Raji (cell line): Measurements from ENCODE around the gene PRRG2.

ENCODE experiments used
- POLR2A ChIP-seq: IDR thresholded peaks from 2 replicates; pipeline ENCODE4 v1.6.1; 2011; ENCODE audit warnings: low read depth, low read length, control low read depth; ENCODE audit not compliant: insufficient read depth

PRRG2 gene

GRCh38 chr19:49553451-49554271 is 27.5 kb upstream of the PRRG2 start:
- TF ChIP-seq POLR2A: no peak

- TF ChIP-seq POLR2A: no peak
These were observed 26.4 kb upstream of the PRRG2 start for GRCh38 chr19:49554701-49555181.

- no peak for TF ChIP-seq POLR2A
These were observed 25.3 kb upstream of the PRRG2 start for GRCh38 chr19:49555600-49556411.

GRCh38 chr19:49556412-49557398 is 24.4 kb upstream of the PRRG2 start:
- no peak for TF ChIP-seq POLR2A

- TF ChIP-seq POLR2A: no peak
These were observed 23.3 kb upstream of the PRRG2 start for GRCh38 chr19:49557641-49558325.

- TF ChIP-seq POLR2A: no peak
These were observed 22.5 kb upstream of the PRRG2 start for GRCh38 chr19:49558591-49558990.

GRCh38 chr19:49559443-49559842 is 21.7 kb upstream of the PRRG2 start:
- TF ChIP-seq POLR2A: no peak

- TF ChIP-seq POLR2A: no peak
These were observed 21.2 kb upstream of the PRRG2 start for GRCh38 chr19:49559928-49560327.

- no peak for TF ChIP-seq POLR2A
These were observed 20.7 kb upstream of the PRRG2 start for GRCh38 chr19:49560358-49560900.

- no peak for TF ChIP-seq POLR2A
These were observed 16.5 kb upstream of the PRRG2 start for GRCh38 chr19:49564616-49565045.

- no peak for TF ChIP-seq POLR2A
These were observed 15.9 kb upstream of the PRRG2 start for GRCh38 chr19:49565261-49565660.

- TF ChIP-seq POLR2A: no peak
These were observed 14.8 kb upstream of the PRRG2 start for GRCh38 chr19:49566302-49566701.

GRCh38 chr19:49567861-49568441 is 13.2 kb upstream of the PRRG2 start:
- no peak for TF ChIP-seq POLR2A
